Measurements from ENCODE around the gene DPF3. TPM values are rescaled to one million over a fixed set of nuclear protein-coding genes. Genes with fewer than 3 reads are reported as not detected.

Gene DPF3
- total RNA-seq, 4 donors from 2014 or later = 0.39 to 3.4 (median 1.6) TPM

- TF ChIP-seq EP300 (IDR thresholded peaks at IDR 0.05) = no peak
- TF ChIP-seq POLR2A (IDR thresholded peaks at IDR 0.05) = no peak
- no peak for TF ChIP-seq POLR2AphosphoS5 (IDR thresholded peaks at IDR 0.05)
- TF ChIP-seq CTCF (IDR thresholded peaks at IDR 0.05) = no peak
- Histone ChIP-seq H3K36me3 (no peaks in the 10 kb centered on the region), H3K27me3 (no peaks in the 10 kb centered on the region), H3K4me1 (peaks cover 3% of the 10 kb centered on the region), H3K4me3 (no peak overlapping the region), H3K9me3 (no peaks in the 10 kb centered on the region), H3K27ac (no peak overlapping the region)
- 30% methylated on average over 16 of the region's 16 CpGs for whole genome bisulfite sequencing
- no peak for DNase-seq (ENCODE audit: low spot score in 2 of 2)
Measured at GRCh38 chr14:72830786-72831594, 62.9 kb downstream of the DPF3 start.

GRCh38 chr14:72830356-72830755 lies 63.5 kb downstream of the DPF3 start:
- 78% methylated on average over 4 of the region's 4 CpGs for WGBS
- no peak for DNase-seq (ENCODE audit: low spot score in 2 of 2)
- H3K9me3 ChIP-seq = no peaks in the 10 kb centered on the region
- no peaks in the 10 kb centered on the region for H3K27me3 ChIP-seq
- H3K4me3 ChIP-seq = no peak overlapping the region
- H3K36me3 ChIP-seq = no peaks in the 10 kb centered on the region
- H3K4me1 ChIP-seq = peaks cover 3% of the 10 kb centered on the region
- H3K27ac ChIP-seq = no peak overlapping the region
- no peak for TF ChIP-seq POLR2A (IDR thresholded peaks at IDR 0.05)

- H3K4me1 ChIP-seq = peaks cover 3% of the 10 kb centered on the region
- peaks cover 2% of the 10 kb centered on the region for H3K27me3 ChIP-seq
- no peak overlapping the region for H3K27ac ChIP-seq
- 82% methylated on average over 5 of the region's 5 CpGs for WGBS
- H3K9me3 ChIP-seq = no peaks in the 10 kb centered on the region
- no peak overlapping the region for H3K4me3 ChIP-seq
- DNase-seq (ENCODE audit: low spot score in 2 of 2) = no peak
- TF ChIP-seq EP300 (IDR thresholded peaks at IDR 0.05) = no peak
- no peak for TF ChIP-seq POLR2A (IDR thresholded peaks at IDR 0.05)
- TF ChIP-seq POLR2AphosphoS5 (IDR thresholded peaks at IDR 0.05) = no peak
- TF ChIP-seq CTCF (IDR thresholded peaks at IDR 0.05) = no peak
- H3K36me3 ChIP-seq = no peaks in the 10 kb centered on the region
Measured at GRCh38 chr14:72828604-72829003, 65.3 kb downstream of the DPF3 start.

- no peak for TF ChIP-seq POLR2AphosphoS5 (IDR thresholded peaks at IDR 0.05)
- no peak for TF ChIP-seq EP300 (IDR thresholded peaks at IDR 0.05)
- no peak for TF ChIP-seq POLR2A (IDR thresholded peaks at IDR 0.05)
- no peak for TF ChIP-seq CTCF (IDR thresholded peaks at IDR 0.05)
- Histone ChIP-seq H3K27me3 (peaks cover 2% of the 10 kb centered on the region), H3K9me3 (no peaks in the 10 kb centered on the region), H3K4me1 (peaks cover 3% of the 10 kb centered on the region), H3K27ac (no peak overlapping the region), H3K4me3 (no peak overlapping the region), H3K36me3 (no peaks in the 10 kb centered on the region)
- 59% methylated on average over 4 of the region's 4 CpGs for WGBS
- peak in 1 of 2 donors; percentile 9 for DNase-seq (ENCODE audit: low spot score in 2 of 2)
Measured at GRCh38 chr14:72826039-72826438, 67.9 kb downstream of the DPF3 start.

- H3K9me3 ChIP-seq = no peaks in the 10 kb centered on the region
- WGBS = 88% methylated on average over 2 of the region's 2 CpGs
- peaks cover 2% of the 10 kb centered on the region for H3K27me3 ChIP-seq
- DNase-seq (ENCODE audit: low spot score in 2 of 2) = no peak
- no peak overlapping the region for H3K4me3 ChIP-seq
- no peak overlapping the region for H3K27ac ChIP-seq
- TF ChIP-seq POLR2A (IDR thresholded peaks at IDR 0.05) (no peak), EP300 (IDR thresholded peaks at IDR 0.05) (no peak), POLR2AphosphoS5 (IDR thresholded peaks at IDR 0.05) (no peak), CTCF (IDR thresholded peaks at IDR 0.05) (no peak)
- H3K36me3 ChIP-seq = no peaks in the 10 kb centered on the region
- no peaks in the 10 kb centered on the region for H3K4me1 ChIP-seq
Measured at GRCh38 chr14:72825486-72825885, 68.4 kb downstream of the DPF3 start.

All from suprapubic skin (tissue), 4 donors.